ENCODE data around the gene NRG2. TPM values are rescaled to one million over a fixed set of nuclear protein-coding genes. Genes with fewer than 3 reads are reported as not detected.
A peak's percentile ranks its signal among the peaks of the same experiment; 100 is the strongest.

NRG2 gene
- total RNA-seq, 1 donor from 2014 or later = 2.0 TPM

GRCh38 chr5:139962445-139962844 lies 80.7 kb downstream of the NRG2 start:
- Mint-ChIP-seq H3K27ac (no peak overlapping the region), H3K4me3 (no peak overlapping the region), H3K4me1 (no peaks in the 10 kb centered on the region), H3K9me3 (no peaks in the 10 kb centered on the region), H3K36me3 (no peaks in the 10 kb centered on the region), H3K27me3 (ENCODE audit: low read depth) (peaks cover 50% of the 10 kb centered on the region)
- peak in 1 of 2 experiments; percentile 13 for DNase-seq (ENCODE audit: low spot score in 2 of 2, unreplicated experiment in 2 of 2)
- TF ChIP-seq CTCF (IDR thresholded peaks at IDR 0.05; ENCODE audit: unreplicated experiment) = no peak

DNA sequence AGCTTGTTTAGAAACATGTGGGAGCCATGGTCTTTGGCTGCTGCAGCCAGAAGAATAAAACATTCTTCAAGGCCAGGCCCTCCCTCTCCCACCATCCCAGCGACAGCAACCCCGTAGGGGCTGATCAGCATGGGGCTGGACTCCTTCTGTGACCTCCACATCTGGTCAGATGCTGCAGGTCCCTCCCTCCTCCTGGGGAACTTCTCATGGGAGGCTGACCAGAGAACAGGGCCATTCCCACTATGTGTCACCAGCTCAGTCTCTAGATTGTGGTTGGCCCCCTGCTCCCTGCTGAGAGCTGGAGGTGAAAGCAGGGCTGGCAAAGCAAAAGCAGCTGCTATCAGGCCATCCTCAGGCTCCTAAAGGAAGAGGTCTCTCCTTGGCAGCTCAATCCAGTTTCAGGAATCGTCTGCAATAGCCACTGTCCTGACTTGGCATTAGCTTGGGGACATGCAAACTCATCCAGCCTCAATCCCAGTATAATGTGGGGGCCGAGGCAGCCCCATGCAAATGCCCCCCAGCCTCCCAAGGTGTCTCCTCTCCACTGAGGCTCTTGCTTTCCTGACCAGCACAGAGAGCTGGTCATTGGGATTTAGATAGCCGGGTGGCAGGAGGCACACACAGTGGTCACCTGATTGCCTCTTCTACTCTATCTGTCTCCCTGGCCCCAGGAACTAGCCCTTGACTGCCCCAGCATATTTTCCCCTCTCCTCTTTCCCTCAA lies 81.5 kb downstream of the NRG2 start:
- H3K4me3 Mint-ChIP-seq = no peak overlapping the region
- H3K9me3 Mint-ChIP-seq = no peaks in the 10 kb centered on the region
- H3K36me3 Mint-ChIP-seq = no peaks in the 10 kb centered on the region
- H3K4me1 Mint-ChIP-seq = no peaks in the 10 kb centered on the region
- no peak for TF ChIP-seq CTCF (IDR thresholded peaks at IDR 0.05; ENCODE audit: unreplicated experiment)
- no peak overlapping the region for H3K27ac Mint-ChIP-seq
- DNase-seq (ENCODE audit: low spot score in 2 of 2, unreplicated experiment in 2 of 2) = no peak
- H3K27me3 Mint-ChIP-seq (ENCODE audit: low read depth) = peaks cover 49% of the 10 kb centered on the region

- Mint-ChIP-seq H3K9me3 (no peaks in the 10 kb centered on the region), H3K4me1 (no peaks in the 10 kb centered on the region), H3K36me3 (no peaks in the 10 kb centered on the region), H3K27me3 (ENCODE audit: low read depth) (peaks cover 50% of the 10 kb centered on the region), H3K27ac (no peak overlapping the region), H3K4me3 (no peak overlapping the region)
- DNase-seq (ENCODE audit: low spot score in 2 of 2, unreplicated experiment in 2 of 2) = no peak
- no peak for TF ChIP-seq CTCF (IDR thresholded peaks at IDR 0.05; ENCODE audit: unreplicated experiment)
Observed at GRCh38 chr5:139960723-139961383, 82.2 kb downstream of the NRG2 start.

DNA sequence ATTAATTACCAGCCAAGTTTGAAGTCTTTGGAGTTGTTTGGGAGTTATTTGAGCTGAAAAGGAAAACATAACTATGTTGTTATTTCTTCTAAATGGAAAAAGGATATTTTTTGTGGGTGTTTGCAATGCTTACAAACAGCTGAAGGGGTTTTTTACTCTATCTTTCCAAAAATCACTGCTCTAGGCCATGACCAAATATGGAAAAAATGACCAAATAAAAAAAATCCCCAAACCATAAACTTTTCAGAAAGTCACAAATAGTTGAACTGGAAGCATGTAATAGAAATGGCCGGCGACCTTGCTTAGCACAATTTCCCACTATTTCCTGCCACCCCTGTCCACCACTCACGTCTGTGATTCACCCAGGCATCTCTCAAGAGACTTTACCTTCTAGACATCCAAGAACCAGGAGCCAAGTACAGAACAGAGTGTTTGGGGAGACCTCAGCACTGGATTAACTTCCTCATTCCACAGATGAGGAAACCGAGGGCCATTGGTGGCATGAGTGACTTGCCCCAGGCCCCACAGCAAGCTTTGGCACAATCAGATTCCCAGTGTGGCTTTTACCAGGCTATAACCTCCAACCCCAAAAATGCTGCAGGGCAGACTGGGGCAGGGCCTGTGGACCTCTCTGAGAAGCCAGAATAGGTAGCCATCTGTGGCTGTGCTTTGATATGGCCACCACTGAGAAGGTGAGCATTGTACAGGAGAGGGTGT lies 84.5 kb downstream of the NRG2 start:
- H3K27ac Mint-ChIP-seq = no peak overlapping the region
- no peaks in the 10 kb centered on the region for H3K9me3 Mint-ChIP-seq
- no peaks in the 10 kb centered on the region for H3K36me3 Mint-ChIP-seq
- no peak for TF ChIP-seq CTCF (IDR thresholded peaks at IDR 0.05; ENCODE audit: unreplicated experiment)
- H3K4me1 Mint-ChIP-seq = peaks cover 1% of the 10 kb centered on the region
- no peak overlapping the region for H3K4me3 Mint-ChIP-seq
- peaks cover 55% of the 10 kb centered on the region for H3K27me3 Mint-ChIP-seq (ENCODE audit: low read depth)
- DNase-seq (ENCODE audit: low spot score in 2 of 2, unreplicated experiment in 2 of 2) = no peak

GRCh38 chr5:139956342-139956741 lies 86.8 kb downstream of the NRG2 start:
- no peak overlapping the region for H3K4me3 Mint-ChIP-seq
- no peak for DNase-seq (ENCODE audit: low spot score in 2 of 2, unreplicated experiment in 2 of 2)
- no peaks in the 10 kb centered on the region for H3K36me3 Mint-ChIP-seq
- no peak overlapping the region for H3K27ac Mint-ChIP-seq
- no peak for TF ChIP-seq CTCF (IDR thresholded peaks at IDR 0.05; ENCODE audit: unreplicated experiment)
- no peaks in the 10 kb centered on the region for H3K9me3 Mint-ChIP-seq
- H3K4me1 Mint-ChIP-seq = peaks cover 8% of the 10 kb centered on the region
- H3K27me3 Mint-ChIP-seq (ENCODE audit: low read depth) = peaks cover 44% of the 10 kb centered on the region

All from mesothelial cell of epicardium (in vitro differentiated cells).